ENCODE measurements around the gene POLG.

Gene POLG

DNA sequence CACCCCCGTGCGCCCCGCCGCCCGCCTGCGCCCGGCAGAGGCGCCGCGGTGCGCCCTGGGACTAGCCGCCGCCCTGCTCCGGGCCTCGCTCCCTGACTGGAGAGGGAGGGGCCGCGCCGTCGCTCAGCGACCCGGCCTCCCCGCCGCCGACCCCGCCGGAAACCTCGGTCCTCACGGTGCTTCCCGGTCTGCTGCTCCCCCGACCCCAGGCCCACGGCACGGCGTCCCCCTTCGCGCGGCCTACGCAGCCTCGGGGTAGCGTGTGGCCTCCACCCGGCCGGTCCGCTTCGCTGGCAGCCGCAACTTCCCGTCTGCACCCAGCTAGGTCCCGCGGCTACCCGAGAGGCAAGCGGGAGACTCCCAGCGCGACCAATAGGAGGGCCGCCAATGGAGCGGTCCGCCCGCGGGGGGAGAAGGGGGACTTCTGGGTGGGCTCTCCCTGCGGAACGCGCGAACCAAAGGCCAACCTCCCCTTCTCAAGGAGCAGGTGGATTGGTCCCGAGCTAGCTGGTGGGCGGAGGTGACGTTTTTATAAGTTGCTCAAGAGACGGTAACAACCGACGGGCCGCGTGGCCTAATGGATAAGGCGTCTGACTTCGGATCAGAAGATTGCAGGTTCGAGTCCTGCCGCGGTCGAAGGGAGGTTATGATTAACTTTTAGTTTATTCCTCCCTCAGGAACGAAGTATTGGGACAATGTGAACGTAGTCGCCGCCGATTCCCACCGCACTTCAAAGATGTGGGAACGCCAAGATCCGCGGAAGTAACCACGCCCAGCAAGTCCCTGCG, at the start of gene POLG:
TSS of gene POLG (minus strand) at position 315 of the 788 bp plus-strand sequence. CDS start 1,070 bp downstream, outside the sequence.
- DNase-seq = peak; percentile 99

DNA sequence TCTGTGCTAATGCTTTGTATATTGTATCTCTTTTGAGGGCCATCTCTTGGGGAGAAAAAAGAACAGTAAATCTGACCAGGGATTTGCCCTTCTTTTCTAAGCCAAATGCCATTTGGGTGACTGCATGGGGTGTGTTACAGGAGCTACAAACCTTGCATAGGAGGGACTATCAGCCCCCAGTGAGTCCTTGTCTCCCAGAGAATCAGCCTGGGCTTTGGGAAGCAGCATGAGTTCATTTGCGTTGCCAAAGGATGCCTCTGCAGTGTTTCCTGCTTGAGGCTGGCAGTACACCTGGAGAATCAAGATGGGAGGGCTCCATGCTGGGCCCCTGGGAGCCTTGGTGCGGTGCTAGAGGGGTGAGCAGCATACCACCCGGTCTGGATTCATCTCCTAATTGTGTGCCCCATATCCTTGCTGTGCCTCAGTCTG, 49.6 kb upstream of the POLG start:
- no peak for DNase-seq

DNA sequence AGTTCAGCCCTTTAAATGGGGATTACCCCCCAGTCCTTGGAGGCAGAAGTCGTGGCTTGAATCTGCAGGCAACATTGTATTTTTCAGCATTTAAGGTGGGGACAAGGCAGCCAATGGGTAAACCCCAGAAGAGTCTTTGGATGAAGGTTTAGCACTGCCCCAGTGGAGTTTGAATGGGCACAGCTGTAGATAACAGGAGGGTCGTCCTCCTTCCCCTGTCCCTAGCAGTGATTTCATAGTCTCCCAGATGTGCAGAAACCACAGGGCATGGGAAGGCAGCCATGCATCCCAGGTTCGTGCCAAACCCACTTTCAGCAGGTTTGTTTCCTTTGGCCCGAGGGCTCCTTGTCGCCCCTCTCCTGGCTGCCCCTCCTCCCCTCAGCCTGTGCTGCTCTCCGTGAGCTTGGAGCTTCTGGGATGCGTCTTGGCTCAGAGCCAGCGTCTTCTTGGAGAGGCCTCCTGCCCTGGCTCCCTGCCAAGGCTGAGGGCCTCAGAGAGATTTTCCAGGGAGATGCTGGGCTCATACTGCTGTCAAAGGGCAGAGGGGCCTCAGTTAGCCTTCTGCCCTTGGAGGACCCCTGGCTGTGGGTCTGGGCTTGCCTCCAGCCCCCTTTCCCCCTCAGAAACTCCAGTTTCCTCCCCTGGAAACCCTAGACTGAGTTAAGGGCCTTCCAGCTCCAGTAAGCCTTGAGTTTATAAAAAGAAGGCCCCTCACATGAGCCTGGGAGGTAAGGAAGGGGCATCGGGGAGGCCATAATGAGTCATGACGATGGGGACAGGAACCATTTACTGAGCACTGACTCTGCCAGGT, 48.9 kb upstream of the POLG start:
- no peak for DNase-seq

DNA sequence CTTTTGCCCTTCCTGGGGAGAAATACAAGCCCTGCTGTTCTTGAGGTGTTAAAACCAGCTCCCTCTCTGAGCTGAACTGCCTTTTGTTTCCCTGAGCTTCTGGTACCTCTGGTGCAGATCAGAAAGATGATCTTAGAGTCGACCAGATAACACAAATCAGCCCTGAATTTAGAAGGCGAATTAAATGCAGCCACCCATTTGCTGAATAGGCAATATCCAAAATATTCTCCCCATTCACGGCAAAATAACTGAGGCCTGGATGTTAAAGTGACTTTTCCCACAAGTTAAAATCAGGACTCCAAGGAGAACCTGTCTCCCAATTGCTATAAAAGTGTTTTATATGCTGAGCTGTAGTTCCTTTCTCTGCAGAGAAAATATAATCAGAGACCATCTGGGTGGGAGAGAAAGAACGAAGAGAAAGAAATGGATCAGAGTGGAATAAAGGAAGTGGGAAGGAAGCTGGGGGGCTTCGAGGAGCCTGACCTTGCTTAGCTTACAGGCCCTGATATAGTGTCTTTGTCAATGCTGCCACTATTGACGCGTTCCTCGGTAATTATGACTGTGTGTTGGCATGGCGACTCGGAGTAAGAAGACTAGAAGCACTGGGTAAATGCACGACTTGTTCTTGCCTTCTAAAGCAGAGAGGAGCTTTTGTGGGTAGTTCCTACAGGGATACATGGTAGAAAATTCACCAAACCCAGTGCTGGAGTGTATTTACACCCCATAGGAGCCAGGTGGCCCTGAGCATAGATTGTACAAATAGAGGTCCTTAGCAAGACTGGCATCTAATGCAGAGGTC, 47.5 kb upstream of the POLG start:
- no peak for DNase-seq

DNA sequence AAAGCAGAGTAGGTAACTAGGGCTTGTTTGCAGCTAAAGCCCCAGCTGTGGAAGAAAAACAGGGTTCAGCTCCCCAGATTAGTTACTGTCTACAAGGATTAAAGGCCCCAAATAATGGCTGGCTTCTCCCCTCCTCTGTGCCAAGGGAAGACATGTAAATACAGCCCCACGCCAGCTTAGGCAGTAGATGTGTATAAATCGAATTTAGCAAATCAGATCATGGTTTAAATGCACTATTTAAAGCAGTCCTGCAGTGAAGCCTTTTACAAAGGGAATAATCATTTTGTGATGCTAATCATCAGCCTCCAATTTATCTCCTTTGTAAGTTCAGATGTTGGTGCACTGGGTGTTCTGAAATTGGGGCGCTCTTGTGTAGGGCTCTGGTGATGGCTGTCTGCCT, 46.7 kb upstream of the POLG start:
- DNase-seq = no peak

DNA sequence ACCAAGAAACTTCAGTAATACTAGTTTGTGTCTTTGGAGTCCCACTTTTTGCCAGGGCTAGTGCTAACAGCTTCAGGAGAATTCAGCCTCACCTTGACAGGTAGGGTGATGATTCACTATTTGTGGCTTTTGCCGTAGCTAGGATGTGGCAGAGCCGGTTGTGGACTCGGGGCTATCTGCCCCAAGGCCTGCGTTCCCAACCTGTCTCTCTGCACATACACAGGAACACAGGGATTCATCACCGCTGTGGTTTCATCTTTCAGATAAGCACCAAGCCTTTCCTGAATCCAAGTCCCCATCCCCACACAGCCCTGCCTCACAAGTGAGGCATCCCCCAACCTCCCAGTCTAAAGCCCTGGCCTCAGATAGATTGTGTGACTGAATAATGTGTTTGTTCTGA, 45.2 kb upstream of the POLG start:
- no peak for DNase-seq

DNA sequence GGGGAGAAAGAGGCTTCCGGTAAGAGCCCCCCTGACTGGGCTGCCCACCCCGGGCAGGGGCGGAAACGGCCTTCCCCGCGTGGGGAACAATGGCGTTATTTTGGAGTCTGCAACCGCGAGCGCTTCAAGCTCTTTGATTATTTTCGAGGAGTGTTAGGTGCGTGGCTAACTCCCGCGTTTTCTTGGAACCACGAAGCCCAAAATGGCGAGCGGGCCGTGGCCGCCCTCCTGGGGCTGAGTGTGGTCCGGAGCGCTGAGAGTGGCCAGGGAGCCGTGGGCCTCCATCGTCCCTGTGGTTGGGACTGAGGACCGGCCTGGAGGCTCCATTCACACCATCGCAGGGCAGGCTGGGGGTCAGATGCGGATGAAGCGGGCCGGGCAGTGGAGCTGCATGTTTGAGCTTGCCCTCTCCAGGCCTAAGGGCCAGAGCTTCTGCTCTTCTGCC, 44.6 kb upstream of the POLG start:
- DNase-seq = no peak

DNA sequence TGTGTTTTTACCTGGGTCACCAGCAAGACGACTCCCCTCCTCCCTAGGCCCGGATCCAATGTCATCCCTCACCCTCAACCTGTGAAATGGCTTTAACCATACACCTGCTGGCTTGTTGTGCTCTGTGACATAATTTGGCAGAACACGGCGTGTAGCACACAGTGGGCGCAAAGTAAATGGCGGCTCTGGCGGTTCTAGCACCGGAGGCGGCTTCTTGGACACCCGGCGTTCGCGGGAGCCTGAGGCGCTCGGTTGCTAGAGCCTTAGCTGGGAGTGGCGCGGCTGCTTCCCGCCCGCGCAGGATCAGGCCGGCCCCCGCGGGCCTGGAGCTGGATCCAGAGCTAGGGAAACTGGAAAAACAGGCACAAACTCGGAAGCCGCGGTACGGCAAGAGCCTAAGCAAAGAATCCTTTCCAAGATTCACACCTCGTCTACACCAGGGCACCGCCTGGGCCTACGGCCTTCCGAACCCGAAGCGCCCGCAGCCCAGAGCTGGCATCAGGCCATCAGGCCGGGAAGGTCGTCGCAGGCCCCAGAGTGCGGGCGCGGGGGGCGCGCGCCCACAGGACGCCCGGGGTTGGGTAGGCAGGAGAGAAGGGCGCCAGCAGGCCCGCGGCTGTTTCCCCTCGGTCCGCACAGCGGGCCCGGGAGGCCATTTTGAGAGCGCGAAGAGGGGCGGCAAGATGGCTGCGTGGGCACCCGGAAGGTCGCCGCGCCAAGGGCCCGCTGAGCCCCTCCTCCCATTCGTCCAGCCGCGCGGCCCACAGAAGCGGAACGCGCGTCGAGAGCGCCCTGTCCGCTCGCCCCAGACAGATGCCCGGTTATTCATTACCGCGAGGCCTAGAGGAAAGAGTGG, 43.9 kb upstream of the POLG start:
- no peak for DNase-seq

DNA sequence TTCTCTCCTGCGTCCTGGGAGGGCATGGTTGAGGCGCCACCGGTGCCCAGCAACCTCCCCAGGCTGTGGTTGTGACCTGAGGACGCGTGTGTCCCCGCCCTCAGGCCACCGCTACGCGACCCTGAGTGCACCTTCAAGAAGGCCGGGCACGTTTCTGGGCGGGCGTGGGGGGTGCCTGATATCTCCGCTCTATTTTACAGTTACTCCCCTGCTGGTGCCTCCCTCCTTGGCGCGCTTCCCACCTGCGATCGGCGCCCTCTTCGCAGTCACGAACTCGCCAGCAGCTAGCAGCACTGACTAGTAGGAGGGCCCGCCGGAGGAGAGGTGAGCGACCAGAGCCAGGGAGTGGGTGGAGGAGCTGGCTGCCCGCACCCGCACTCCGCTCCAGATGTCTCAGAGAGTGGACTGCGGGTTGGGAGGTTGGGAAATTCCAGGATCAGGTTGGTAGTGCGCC, 43.2 kb upstream of the POLG start:
- DNase-seq = no peak

DNA sequence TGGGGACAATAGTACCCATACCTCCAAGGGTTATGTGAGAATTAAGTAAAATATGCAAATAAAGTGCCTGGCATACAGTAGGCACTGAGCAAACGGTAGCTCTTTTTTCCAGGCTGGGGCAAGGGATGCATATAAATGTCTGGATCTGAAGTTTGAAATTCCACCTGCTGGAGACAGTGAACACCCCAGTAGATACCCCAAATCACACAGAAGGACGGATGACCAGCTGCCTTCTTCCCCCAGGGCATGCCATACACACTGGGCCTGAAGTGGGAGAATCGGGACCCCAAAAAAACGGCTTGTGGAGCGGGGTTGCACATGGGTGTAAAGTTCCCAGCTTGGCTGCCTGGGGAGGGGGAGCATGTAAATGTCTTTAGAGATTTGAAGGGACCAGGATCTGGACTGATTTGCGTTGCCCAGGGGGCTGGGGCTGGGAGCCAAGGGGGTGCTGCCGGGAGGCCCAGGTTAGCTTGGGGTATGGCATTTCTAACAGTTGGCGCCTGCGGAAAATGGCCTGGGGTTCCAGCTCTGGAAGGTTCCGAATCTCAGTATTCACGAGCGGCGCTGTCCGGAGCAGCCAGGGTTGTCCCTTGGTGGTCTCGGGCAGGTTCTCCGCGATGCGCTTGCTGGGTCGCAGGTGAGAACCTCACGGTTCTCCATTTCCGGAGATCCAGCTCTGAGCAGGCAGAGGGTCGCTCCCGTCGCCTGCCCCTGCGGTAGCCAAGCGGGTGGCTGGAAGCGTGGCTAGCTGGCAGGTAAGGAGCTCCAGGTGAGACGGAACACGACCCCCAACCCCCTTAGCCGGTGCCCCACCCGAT, 42.6 kb upstream of the POLG start:
- DNase-seq = no peak

DNA sequence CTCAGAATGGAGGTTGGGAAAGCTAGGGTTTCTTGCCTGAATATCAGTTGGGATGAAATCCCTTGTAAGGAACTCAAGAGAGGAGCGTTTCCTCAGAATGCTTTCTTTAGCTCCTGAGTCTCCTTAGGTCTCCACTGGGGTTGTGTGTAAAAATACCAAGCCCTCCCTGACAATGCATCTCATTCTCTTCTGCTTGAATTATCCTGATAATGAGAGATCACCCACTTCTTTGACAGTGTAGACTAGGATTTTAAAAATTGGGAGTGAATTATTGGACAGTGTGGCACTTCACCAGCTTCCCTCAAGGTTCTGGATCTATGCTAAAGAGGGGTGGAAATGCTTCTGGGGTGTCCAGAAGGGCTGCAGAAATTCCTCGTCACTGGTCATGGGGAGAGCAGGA, 41.8 kb upstream of the POLG start:
- DNase-seq = no peak

DNA sequence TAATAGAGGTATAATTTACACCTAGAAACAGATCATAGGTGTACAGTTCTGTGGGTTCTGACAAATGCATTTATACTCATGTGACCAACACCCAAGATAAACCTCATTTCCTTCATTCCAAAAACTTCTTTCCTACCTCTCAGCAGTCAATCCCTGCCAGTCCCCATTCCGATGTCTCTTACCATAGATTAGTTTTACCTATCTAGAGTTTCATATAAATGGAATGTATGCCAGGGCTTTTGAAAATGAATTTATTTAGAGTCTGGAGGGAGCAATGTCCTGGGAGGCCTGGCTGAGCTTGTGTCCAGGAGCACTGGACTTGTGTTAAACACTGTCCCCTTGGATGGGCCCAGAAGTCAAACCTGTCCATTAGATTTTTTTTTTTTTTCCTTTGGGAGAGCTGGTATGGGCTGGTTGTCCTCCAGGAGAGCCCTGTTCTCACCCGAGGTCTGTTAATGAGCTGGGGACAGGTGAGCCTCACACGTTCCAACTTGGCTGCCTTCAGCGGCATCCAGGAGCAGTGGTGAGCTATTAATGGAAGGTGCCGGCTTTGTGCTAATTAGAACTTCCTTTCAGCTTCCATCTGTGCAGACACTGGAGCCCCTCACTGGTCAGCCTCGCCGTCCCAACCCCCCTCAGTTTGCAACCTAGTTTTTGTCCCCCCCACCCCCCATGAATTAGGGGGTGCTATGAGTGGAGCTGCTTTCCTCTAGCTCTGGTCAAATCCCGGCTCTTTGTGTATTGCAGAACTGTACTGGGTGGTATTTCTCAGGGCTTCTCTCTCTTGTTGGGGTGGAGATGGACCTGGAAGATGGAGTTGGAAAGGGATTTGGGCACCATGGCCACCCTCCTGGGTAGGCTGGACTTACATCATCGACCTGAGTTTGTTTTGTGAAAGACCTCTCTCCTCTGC, 40.7 kb upstream of the POLG start:
- no peak for DNase-seq

DNA sequence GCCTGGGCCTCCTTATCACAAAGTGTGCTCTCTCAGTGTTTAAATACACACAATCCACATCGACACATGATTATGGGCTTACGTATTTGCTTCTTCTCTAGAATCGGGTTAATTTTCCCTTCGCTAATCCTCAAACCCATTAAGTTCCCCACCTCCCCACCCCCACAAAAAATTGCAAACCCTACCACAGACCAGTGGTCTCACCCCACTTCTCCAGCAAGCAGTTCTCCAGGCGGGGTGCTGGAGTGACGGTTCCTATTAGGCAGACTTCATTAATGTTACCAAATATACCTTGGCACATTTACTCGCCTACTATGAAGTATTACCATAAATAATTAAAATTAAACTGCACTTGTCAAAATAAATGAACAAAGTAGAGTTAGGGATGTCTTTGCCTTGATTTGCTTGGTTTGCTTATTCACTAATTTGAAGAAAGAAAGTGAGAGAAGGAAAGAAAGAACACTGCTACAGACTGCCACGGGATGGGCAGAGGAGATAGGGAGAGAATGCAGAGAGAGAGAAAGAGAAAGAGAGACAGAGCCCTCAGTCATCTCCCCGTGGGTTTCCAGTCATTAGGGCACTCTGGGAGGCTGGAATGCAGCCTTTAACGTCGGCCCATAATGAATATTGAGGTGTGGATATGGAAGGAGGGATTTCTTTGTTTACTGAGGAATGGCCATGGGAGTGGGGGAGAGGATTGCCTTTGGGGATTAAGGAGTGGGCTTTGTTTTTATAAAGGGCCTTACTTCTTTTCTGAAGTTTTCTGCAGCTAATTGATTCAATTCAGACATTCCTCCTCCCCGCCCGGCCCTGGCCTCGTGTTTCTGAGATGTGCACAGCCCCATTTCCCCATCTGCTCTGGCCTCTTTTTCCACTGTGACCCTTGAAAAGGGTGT, 39.7 kb upstream of the POLG start:
- DNase-seq = no peak

DNA sequence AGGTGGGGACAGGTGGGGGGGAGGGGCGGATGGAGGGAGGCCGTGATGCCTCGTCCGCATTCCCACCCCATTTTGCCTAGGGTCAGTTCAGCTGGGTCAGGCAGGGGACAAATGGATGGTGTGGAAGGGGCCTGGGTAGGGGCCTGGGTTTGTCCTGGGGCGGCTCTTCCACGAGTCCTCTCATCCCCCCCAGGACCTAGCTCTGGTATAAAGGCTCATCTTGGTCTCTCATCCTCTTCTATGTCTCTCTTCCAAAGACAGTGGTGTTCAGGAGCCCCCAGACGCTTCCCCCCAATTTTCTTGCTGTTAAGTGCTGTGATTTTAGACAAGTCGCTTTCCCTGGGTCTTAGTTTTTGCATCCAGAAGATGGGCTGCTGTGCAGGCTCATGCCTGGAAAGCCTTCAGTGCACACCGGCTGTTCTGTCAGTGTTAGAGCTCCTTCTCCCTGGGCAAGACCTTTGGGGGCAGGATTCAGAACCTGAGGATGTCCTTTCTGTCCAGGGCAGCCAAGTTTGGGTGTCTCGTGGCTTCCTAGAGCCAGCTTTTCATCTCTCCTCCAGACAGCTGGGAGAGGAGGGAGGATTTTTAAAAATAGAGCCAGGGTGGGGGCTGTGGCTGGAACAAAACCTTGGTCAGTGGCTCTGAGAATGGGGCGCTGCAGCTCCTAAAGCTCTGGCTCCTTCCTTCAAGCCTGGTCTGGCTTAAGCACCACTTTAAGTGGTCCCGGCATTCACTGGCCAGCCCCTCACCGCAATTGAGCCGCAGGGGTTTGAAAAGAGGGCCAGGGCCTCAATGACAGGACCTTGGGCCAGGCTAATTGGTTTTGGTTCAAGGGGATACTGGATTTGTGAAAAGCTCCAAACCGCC, 37.7 kb upstream of the POLG start:
- DNase-seq = no peak

DNA sequence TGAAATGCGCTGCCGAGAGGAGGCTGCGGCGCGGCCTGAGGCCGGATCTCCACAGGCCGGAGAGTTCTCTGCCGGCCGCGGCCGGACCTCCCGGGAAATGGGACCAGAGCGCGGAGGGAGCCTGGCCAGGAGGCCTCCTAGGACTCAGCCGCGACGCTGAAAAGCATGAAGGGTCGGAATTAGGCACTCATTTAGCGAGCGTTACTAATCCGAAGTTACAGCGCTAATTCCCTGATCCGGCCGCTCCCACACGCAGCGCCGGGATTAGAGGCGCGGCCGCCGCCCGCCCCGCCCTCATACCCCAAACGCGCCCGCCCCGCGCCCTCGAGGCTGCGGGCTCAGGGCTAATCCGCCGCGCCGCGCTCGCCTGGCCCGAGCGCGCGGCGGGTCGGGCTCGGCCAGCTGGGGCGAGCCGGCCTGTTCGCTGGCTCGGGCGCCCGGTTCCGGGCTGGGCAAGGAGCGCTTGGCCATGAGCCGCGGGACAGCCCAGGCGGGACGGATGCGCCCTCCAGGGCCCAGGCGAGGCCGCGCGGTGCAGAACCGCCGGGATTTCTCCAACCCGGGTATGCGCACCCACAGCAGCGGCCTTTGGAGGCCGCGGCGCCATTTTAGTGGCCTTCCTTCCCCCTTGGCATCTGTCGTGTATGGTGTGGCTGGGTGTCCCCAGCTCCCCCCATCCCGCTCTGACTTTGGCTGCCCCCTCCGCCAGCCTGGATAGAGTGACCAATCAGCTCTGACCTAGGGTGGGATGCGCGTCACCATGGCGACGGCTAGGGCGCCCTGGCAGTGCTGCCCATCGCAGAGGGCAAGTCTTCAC, 36.8 kb upstream of the POLG start:
- DNase-seq = no peak

DNA sequence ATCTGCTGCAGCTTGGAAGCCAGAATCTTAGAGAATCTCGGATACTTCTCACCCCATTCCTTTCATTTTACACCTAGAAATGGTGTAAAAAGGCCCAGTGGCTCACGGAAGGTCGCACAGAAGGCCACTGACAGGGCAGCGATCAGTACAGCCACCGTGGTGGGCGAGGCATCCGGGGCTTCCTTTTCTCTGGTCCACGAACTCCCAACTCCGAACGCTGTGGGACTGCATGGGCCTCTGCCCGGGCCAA, 36.3 kb upstream of the POLG start:
- no peak for DNase-seq

Data from activated CD4-positive, alpha-beta T cell treated with anti-CD3 and anti-CD28 coated beads for 1 hour (primary cell).